Mammary epithelial cell (primary cell): ENCODE data around the gene KCTD15.

ENCODE experiments used
- CTCF ChIP-seq, 2 donors: IDR thresholded peaks in 1 of 2; conservative IDR thresholded peaks in 1 of 2; 2 replicates each; pipeline ENCODE4 v1.5.1; 2011 to 2012; ENCODE audit warnings: inconsistent platforms in 2 of 2, low read length in 2 of 2, mild to moderate bottlenecking in 2 of 2, control low read depth in 1 of 2, low read depth in 1 of 2; ENCODE audit not compliant: insufficient read depth in 1 of 2; ENCODE audit errors: extremely low read depth in 1 of 2
- EZH2 ChIP-seq: IDR thresholded peaks from 2 replicates; pipeline ENCODE4 v1.6.1; 2012; ENCODE audit warnings: low read length, inconsistent platforms, borderline replicate concordance

- TF ChIP-seq CTCF (conservative IDR thresholded peaks at IDR 0.05 in 1 of 2, IDR thresholded peaks at IDR 0.05 in 1 of 2; ENCODE audit: extremely low read depth in 1 of 2, insufficient read depth in 1 of 2, low read depth in 1 of 2, low read length in 2 of 2), result no peak
- TF ChIP-seq EZH2, result no peak
These were observed 41.3 kb upstream of the KCTD15 start for GRCh38 chr19:33755099-33756035.
